Stomach (tissue), 4 donors: Measurements from ENCODE around the gene PDCD4.

Source experiments
- CTCF ChIP-seq, 7 experiments: fragments of 450-650 bp in 4 of 7; fragments of 200-600 bp in 3 of 7; sonication (generic) in 3 of 7; IDR thresholded peaks; one replicate each; pipeline ENCODE4 v1.5.1; 2016 to 2019; ENCODE audit warnings: antibody characterized with exemption in 7 of 7, control low read depth in 2 of 7, mild to moderate bottlenecking in 1 of 7
- EP300 ChIP-seq: sonication (generic); formaldehyde crosslinking; IDR thresholded peaks from one replicate; pipeline ENCODE4 v1.6.1; 2017; ENCODE audit warnings: antibody characterized with exemption
- POLR2A ChIP-seq, 4 donors: fragments of 450-650 bp; IDR thresholded peaks; one replicate each; pipeline ENCODE4 v1.6.1; 2016; ENCODE audit warnings: antibody characterized with exemption in 4 of 4, control low read depth in 2 of 4, mild to moderate bottlenecking in 1 of 4, moderate library complexity in 1 of 4
- POLR2AphosphoS5 ChIP-seq, 3 donors: sonication (generic); formaldehyde crosslinking; IDR thresholded peaks; one replicate each; pipeline ENCODE4 v1.6.1; 2016; ENCODE audit warnings: antibody characterized with exemption in 3 of 3

- no peak for TF ChIP-seq POLR2A (IDR thresholded peaks at IDR 0.05)
- TF ChIP-seq CTCF (IDR thresholded peaks at IDR 0.05) = no peak
- no peak for TF ChIP-seq EP300
- no peak for TF ChIP-seq POLR2AphosphoS5 (IDR thresholded peaks at IDR 0.05)
Measured at GRCh38 chr10:110927461-110927860, 55.7 kb downstream of the PDCD4 start.
